GM12892 (cell line): ENCODE results near the gene ZNF491.

Source experiments
- POLR2A ChIP-seq: IDR thresholded peaks from 2 replicates; pipeline ENCODE4 v1.6.1; 2011; ENCODE audit warnings: low read depth, low read length, control low read depth
- POLR2AphosphoS5 ChIP-seq: IDR thresholded peaks from 2 replicates; pipeline ENCODE4 v1.6.1; 2011; ENCODE audit warnings: low read depth, low read length, control low read depth
- TAF1 ChIP-seq: IDR thresholded peaks from 2 replicates; pipeline ENCODE4 v1.6.1; 2011; ENCODE audit warnings: low read depth, mild to moderate bottlenecking, control low read depth, low read length, borderline replicate concordance

GRCh38 chr19:11814700-11815035, 16.3 kb downstream of the ZNF491 start:
- no peak for TF ChIP-seq TAF1
- TF ChIP-seq POLR2AphosphoS5 = no peak
- no peak for TF ChIP-seq POLR2A
